GM23338 (cell line): Measurements from ENCODE around the gene SRP54. TPM values are rescaled to one million over a fixed set of nuclear protein-coding genes. Genes with fewer than 3 reads are reported as not detected.

Experiments
- ATAC-seq: fragments of 200-7000 bp; cut with Tn5 transposase; 3 replicates; pipeline ENCODE4 v1.9.1; 2020
- DNase-seq: peaks from one replicate; pipeline ENCODE4 v3.0.0-alpha.2; 2015; ENCODE audit warnings: low spot score
- H2AFZ ChIP-seq: fragments of 200-600 bp; sonication (generic); 2 replicates; pipeline ENCODE4 v1.8.0; 2016; ENCODE audit warnings: antibody characterized with exemption, mild to moderate bottlenecking, moderate library complexity
- H3F3A ChIP-seq: fragments of 200-600 bp; sonication (generic); replicated peaks from 2 replicates; pipeline ENCODE4 v1.8.0; 2017; ENCODE audit warnings: antibody characterized with exemption, mixed run types, low read depth
- H3K27ac ChIP-seq: fragments of 200-600 bp; sonication (generic); 2 replicates; pipeline ENCODE4 v1.6.1; 2016; ENCODE audit warnings: low read depth
- H3K27me3 ChIP-seq: fragments of 200-600 bp; sonication (generic); 2 replicates; pipeline ENCODE4 v1.8.0; 2016; ENCODE audit warnings: mild to moderate bottlenecking, mixed run types, moderate library complexity; ENCODE audit not compliant: insufficient read depth
- H3K36me3 ChIP-seq: fragments of 200-600 bp; sonication (generic); 2 replicates; pipeline ENCODE4 v1.8.0; 2016; ENCODE audit warnings: mild to moderate bottlenecking; ENCODE audit not compliant: insufficient read depth
- H3K4me1 ChIP-seq: fragments of 200-600 bp; sonication (generic); 2 replicates; pipeline ENCODE4 v1.8.0; 2016; ENCODE audit warnings: mild to moderate bottlenecking, moderate library complexity; ENCODE audit not compliant: insufficient read depth
- H3K4me2 ChIP-seq: fragments of 200-600 bp; sonication (generic); 2 replicates; pipeline ENCODE4 v1.7.1; 2017; ENCODE audit warnings: mixed run types
- H3K4me3 ChIP-seq: fragments of 200-600 bp; sonication (generic); 2 replicates; pipeline ENCODE4 v1.6.1; 2016; ENCODE audit warnings: mixed run types
- H3K79me2 ChIP-seq: fragments of 200-600 bp; sonication (generic); replicated peaks from 2 replicates; pipeline ENCODE4 v1.8.0; 2017; ENCODE audit warnings: mild to moderate bottlenecking; ENCODE audit not compliant: insufficient read depth
- H3K9me2 ChIP-seq: fragments of 200-600 bp; sonication (generic); 2 replicates; pipeline ENCODE4 v1.8.0; 2017; ENCODE audit not compliant: insufficient read depth
- H4K20me1 ChIP-seq: fragments of 200-600 bp; sonication (generic); replicated peaks from 2 replicates; pipeline ENCODE4 v1.8.0; 2017; ENCODE audit warnings: mild to moderate bottlenecking; ENCODE audit not compliant: insufficient read depth
- H3K27ac Mint-ChIP-seq: 2 replicates; pipeline ENCODE4 v1.8.0; 2020; ENCODE audit warnings: inconsistent platforms, mild to moderate bottlenecking, moderate library complexity, mixed read lengths
- H3K27me3 Mint-ChIP-seq: 3 replicates; pipeline ENCODE4 v1.8.0; 2022; ENCODE audit warnings: low read depth, mild to moderate bottlenecking, moderate library complexity, mixed read lengths, inconsistent platforms; ENCODE audit not compliant: insufficient read depth, poor library complexity
- H3K36me3 Mint-ChIP-seq: 3 replicates; pipeline ENCODE4 v1.8.0; 2021; ENCODE audit warnings: low read depth, mild to moderate bottlenecking, inconsistent platforms, moderate library complexity, mixed read lengths
- H3K4me1 Mint-ChIP-seq: 3 replicates; pipeline ENCODE4 v1.8.0; 2020; ENCODE audit warnings: mild to moderate bottlenecking, inconsistent platforms, mixed read lengths
- H3K4me3 Mint-ChIP-seq: 3 replicates; pipeline ENCODE4 v1.8.0; 2021; ENCODE audit warnings: moderate library complexity, mild to moderate bottlenecking, inconsistent platforms, mixed read lengths
- H3K9me3 Mint-ChIP-seq: 3 replicates; pipeline ENCODE4 v1.8.0; 2020; ENCODE audit warnings: moderate library complexity, mild to moderate bottlenecking, inconsistent platforms, mixed read lengths
- CREB1 ChIP-seq: fragments of 250-450 bp; sonication (Bioruptor Pico); IDR thresholded peaks from 2 replicates; pipeline ENCODE4 v1.5.0; 2020; ENCODE audit warnings: low read depth, mild to moderate bottlenecking, moderate library complexity
- CTCF ChIP-seq, 2 experiments: fragments of 200-600 bp in 1 of 2; sonication (generic) in 1 of 2; conservative IDR thresholded peaks; 2 replicates each; pipeline versions ENCODE4 v1.5.1 to v1.6.1; 2016 to 2017; ENCODE audit warnings: antibody characterized with exemption in 2 of 2, low read depth in 2 of 2, mild to moderate bottlenecking in 2 of 2, moderate library complexity in 1 of 2
- ETS1 ChIP-seq: IDR thresholded peaks from 2 replicates; pipeline ENCODE4 v1.6.1; 2016; ENCODE audit warnings: antibody characterized with exemption
- EZH2 ChIP-seq: fragments of 200-600 bp; sonication (generic); IDR thresholded peaks from one replicate; pipeline ENCODE4 v1.8.0; 2017; ENCODE audit warnings: antibody characterized with exemption, mild to moderate bottlenecking, low read depth; ENCODE audit not compliant: unreplicated experiment
- EZH2phosphoT487 ChIP-seq: fragments of 200-600 bp; sonication (generic); IDR thresholded peaks from one replicate; pipeline ENCODE4 v1.8.1; 2018; ENCODE audit warnings: antibody characterized with exemption; ENCODE audit not compliant: unreplicated experiment
- JUNB ChIP-seq: IDR thresholded peaks from one replicate; pipeline ENCODE4 v1.6.1; 2016; ENCODE audit warnings: antibody characterized with exemption; ENCODE audit not compliant: unreplicated experiment
- NANOG ChIP-seq: IDR thresholded peaks from 2 replicates; pipeline ENCODE4 v1.6.1; 2016; ENCODE audit warnings: antibody characterized with exemption, borderline replicate concordance
- POLR2AphosphoS5 ChIP-seq: IDR thresholded peaks from 2 replicates; pipeline ENCODE4 v1.6.1; 2016; ENCODE audit warnings: antibody characterized with exemption, low read depth
- STAT1 ChIP-seq: IDR thresholded peaks from one replicate; pipeline ENCODE4 v1.6.1; 2016; ENCODE audit warnings: antibody characterized with exemption; ENCODE audit not compliant: unreplicated experiment
- ZNF114 ChIP-seq: fragments of 250-450 bp; sonication (Bioruptor Pico); IDR thresholded peaks from 2 replicates; pipeline ENCODE4 v1.5.0; 2020; ENCODE audit warnings: mild to moderate bottlenecking, moderate library complexity
- ZNF331 ChIP-seq: fragments of 250-450 bp; sonication (Bioruptor Pico); IDR thresholded peaks from 2 replicates; pipeline ENCODE4 v1.5.0; 2020; ENCODE audit warnings: low read depth, mild to moderate bottlenecking, moderate library complexity
- ZNF462 ChIP-seq: fragments of 250-450 bp; sonication (Bioruptor Pico); IDR thresholded peaks from 2 replicates; pipeline ENCODE4 v1.5.0; 2020; ENCODE audit warnings: mild to moderate bottlenecking, moderate library complexity
- polyA plus RNA-seq: library from polyadenylated mRNA; unstranded; fragments of >200 nt; fragmentation: Nextera tagmentation; extraction: Ambion mirVana; gene quantifications from 2 replicates; pipeline ENCODE4 v1.2.1, GENCODE V29; 2016
- total RNA-seq: library from RNA; depleted of rRNA; stranded (reverse); fragments of >200 nt; shearing (Covaris generic); gene quantifications from 2 replicates; pipeline ENCODE4 v1.2.3, GENCODE V29; 2014
- TF ChIP-seq, protein P1 (sequence below): IDR thresholded peaks from one replicate; pipeline ENCODE4 v1.6.1; 2018; ENCODE audit warnings: antibody characterized with exemption; ENCODE audit not compliant: unreplicated experiment

Gene SRP54
- total and polyA plus RNA-seq, 2 experiments from 2014 or later = 60.4 to 77.5 TPM

DNA sequence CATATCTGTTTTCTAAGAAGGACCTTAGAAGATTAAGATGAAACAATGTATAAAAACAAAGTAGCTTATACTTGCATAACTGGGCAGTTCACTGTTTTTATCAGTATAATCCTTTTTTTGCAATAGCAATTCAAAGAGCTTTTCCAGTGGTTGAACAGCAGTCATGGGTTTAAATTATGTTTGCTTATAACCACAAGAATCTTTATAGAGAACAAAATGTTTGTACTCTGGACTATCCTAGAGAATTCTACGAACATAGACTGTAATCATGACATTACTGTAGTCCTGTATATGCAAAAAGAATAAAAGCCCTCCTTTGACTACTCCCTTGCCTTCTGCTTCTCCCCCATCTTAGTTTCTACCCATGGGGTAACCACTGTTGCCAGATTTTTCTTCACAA lies 69.0 kb downstream of the SRP54 start:
- H3K4me3 Mint-ChIP-seq = no peak overlapping the region
- no peak overlapping the region for H3K4me2 ChIP-seq
- no peak for ATAC-seq
- TF ChIP-seq, protein P1, sequence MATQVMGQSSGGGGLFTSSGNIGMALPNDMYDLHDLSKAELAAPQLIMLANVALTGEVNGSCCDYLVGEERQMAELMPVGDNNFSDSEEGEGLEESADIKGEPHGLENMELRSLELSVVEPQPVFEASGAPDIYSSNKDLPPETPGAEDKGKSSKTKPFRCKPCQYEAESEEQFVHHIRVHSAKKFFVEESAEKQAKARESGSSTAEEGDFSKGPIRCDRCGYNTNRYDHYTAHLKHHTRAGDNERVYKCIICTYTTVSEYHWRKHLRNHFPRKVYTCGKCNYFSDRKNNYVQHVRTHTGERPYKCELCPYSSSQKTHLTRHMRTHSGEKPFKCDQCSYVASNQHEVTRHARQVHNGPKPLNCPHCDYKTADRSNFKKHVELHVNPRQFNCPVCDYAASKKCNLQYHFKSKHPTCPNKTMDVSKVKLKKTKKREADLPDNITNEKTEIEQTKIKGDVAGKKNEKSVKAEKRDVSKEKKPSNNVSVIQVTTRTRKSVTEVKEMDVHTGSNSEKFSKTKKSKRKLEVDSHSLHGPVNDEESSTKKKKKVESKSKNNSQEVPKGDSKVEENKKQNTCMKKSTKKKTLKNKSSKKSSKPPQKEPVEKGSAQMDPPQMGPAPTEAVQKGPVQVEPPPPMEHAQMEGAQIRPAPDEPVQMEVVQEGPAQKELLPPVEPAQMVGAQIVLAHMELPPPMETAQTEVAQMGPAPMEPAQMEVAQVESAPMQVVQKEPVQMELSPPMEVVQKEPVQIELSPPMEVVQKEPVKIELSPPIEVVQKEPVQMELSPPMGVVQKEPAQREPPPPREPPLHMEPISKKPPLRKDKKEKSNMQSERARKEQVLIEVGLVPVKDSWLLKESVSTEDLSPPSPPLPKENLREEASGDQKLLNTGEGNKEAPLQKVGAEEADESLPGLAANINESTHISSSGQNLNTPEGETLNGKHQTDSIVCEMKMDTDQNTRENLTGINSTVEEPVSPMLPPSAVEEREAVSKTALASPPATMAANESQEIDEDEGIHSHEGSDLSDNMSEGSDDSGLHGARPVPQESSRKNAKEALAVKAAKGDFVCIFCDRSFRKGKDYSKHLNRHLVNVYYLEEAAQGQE = no peak
- TF ChIP-seq NANOG (no peak), EZH2phosphoT487 (no peak), ETS1 (no peak), CREB1 (no peak), JUNB (no peak), EZH2 (no peak), POLR2AphosphoS5 (no peak), ZNF462 (CRISPR knock-in tag) (no peak), CTCF (conservative IDR thresholded peaks at IDR 0.05; ENCODE audit: low read depth in 2 of 2) (no peak), STAT1 (no peak), ZNF114 (CRISPR knock-in tag) (no peak), ZNF331 (CRISPR knock-in tag) (no peak)
- no peak overlapping the region for H2AFZ ChIP-seq
- H3K9me2 ChIP-seq = no peaks in the 10 kb centered on the region
- H3K27me3 Mint-ChIP-seq = peaks cover 2% of the 10 kb centered on the region
- no peaks in the 10 kb centered on the region; the same call in 1 of the 2 replicates for H4K20me1 ChIP-seq
- DNase-seq = no peak
- peaks cover 4% of the 10 kb centered on the region for H3K4me1 ChIP-seq
- H3K27ac ChIP-seq = no peak overlapping the region
- H3K4me1 Mint-ChIP-seq = peaks cover 6% of the 10 kb centered on the region; the same call in 2 of the 3 replicates
- no peak overlapping the region for H3K27ac Mint-ChIP-seq
- H3K4me3 ChIP-seq = no peak overlapping the region
- H3K9me3 Mint-ChIP-seq = no peaks in the 10 kb centered on the region
- peaks cover 5% of the 10 kb centered on the region for H3F3A ChIP-seq
- no peaks in the 10 kb centered on the region for H3K27me3 ChIP-seq
- H3K36me3 Mint-ChIP-seq = peaks cover 17% of the 10 kb centered on the region; the same call in 2 of the 3 replicates
- H3K79me2 ChIP-seq = peaks cover 16% of the 10 kb centered on the region
- no peaks in the 10 kb centered on the region for H3K36me3 ChIP-seq
